Kidney epithelial cell (primary cell): ENCODE results near the gene AQP10. TPM values are rescaled to one million over a fixed set of nuclear protein-coding genes. Genes with fewer than 3 reads are reported as not detected.
A peak's percentile ranks its signal among the peaks of the same experiment; 100 is the strongest.

ENCODE experiments used
- DNase-seq: peaks from one replicate; pipeline ENCODE4 v3.0.0-alpha.2; 2010; ENCODE audit warnings: low read depth
- H3K27me3 ChIP-seq: 2 replicates; pipeline ENCODE4 v1.6.0; 2011; ENCODE audit warnings: low read length; ENCODE audit not compliant: control insufficient read depth, insufficient read depth
- H3K36me3 ChIP-seq: 2 replicates; pipeline ENCODE4 v1.5.1; 2011; ENCODE audit warnings: low read length; ENCODE audit not compliant: control insufficient read depth, insufficient read depth
- H3K4me3 ChIP-seq: 2 replicates; pipeline ENCODE4 v1.5.1; 2011; ENCODE audit warnings: low read depth, mild to moderate bottlenecking, control low read depth, low read length
- CTCF ChIP-seq: IDR thresholded peaks from 2 replicates; pipeline ENCODE4 v1.5.1; 2011; ENCODE audit warnings: mild to moderate bottlenecking, moderate library complexity, low read length, control low read depth, inconsistent platforms; ENCODE audit not compliant: insufficient read depth, poor library complexity, severe bottlenecking
- total RNA-seq: library from RNA; depleted of rRNA; stranded (reverse); fragments of >200 nt; gene quantifications from 2 replicates; pipeline ENCODE4 v1.2.3, GENCODE V29; 2015

Gene AQP10
- total RNA-seq, 1 donor from 2014 or later: not detected

GRCh38 chr1:154342836-154343472 is 22.1 kb downstream of the AQP10 start:
- H3K4me3 ChIP-seq: no peak overlapping the region
- no peak for DNase-seq
- TF ChIP-seq CTCF: no peak
- no peaks in the 10 kb centered on the region for H3K36me3 ChIP-seq
- H3K27me3 ChIP-seq: no peaks in the 10 kb centered on the region

- no peaks in the 10 kb centered on the region for H3K36me3 ChIP-seq
- DNase-seq: no peak
- TF ChIP-seq CTCF: peak; percentile 65
- no peaks in the 10 kb centered on the region for H3K27me3 ChIP-seq
- no peak overlapping the region for H3K4me3 ChIP-seq
Observed at GRCh38 chr1:154344977-154345837, 24.3 kb downstream of the AQP10 start.

- no peak for TF ChIP-seq CTCF
- Histone ChIP-seq H3K27me3 (no peaks in the 10 kb centered on the region), H3K4me3 (no peak overlapping the region), H3K36me3 (no peaks in the 10 kb centered on the region)
- no peak for DNase-seq
Observed at GRCh38 chr1:154346276-154346917, 25.5 kb downstream of the AQP10 start.

GRCh38 chr1:154347961-154348360 is 27.1 kb downstream of the AQP10 start:
- no peak for TF ChIP-seq CTCF
- H3K4me3 ChIP-seq: no peak overlapping the region
- no peaks in the 10 kb centered on the region for H3K27me3 ChIP-seq
- no peak for DNase-seq
- H3K36me3 ChIP-seq: no peaks in the 10 kb centered on the region

GRCh38 chr1:154348429-154349076 is 27.7 kb downstream of the AQP10 start:
- no peaks in the 10 kb centered on the region for H3K27me3 ChIP-seq
- TF ChIP-seq CTCF: no peak
- no peaks in the 10 kb centered on the region for H3K36me3 ChIP-seq
- DNase-seq: no peak
- H3K4me3 ChIP-seq: no peak overlapping the region
